SK-N-SH (cell line): ENCODE measurements around the gene CZIB. TPM values are rescaled to one million over a fixed set of nuclear protein-coding genes. Genes with fewer than 3 reads are reported as not detected.

Experiments
- CTCF ChIA-PET: fragments of 300-600, 350-600 bp; formaldehyde crosslinking; extraction: SDS; loops from one replicate; lab custom pipeline; 2021; lab: Yijun Ruan, JAX
- POLR2A ChIA-PET: fragments of 350-600 bp; sonication (Branson Sonifier 250); formaldehyde crosslinking; extraction: SDS; loops from one replicate; lab custom pipeline; 2020; ENCODE audit warnings: antibody characterized with exemption, inconsistent platforms; lab: Yijun Ruan, JAX
- DNase-seq: peaks from one replicate; pipeline ENCODE4 v3.0.0; 2012
- H2AFZ ChIP-seq: fragments of 200-600 bp; sonication (generic); 2 replicates; pipeline ENCODE4 v1.8.1; 2016; ENCODE audit warnings: antibody characterized with exemption, mild to moderate bottlenecking, low read depth
- H3F3A ChIP-seq: fragments of 200-600 bp; sonication (generic); replicated peaks from 2 replicates; pipeline ENCODE3; 2016; ENCODE audit warnings: antibody characterized with exemption, mild to moderate bottlenecking; ENCODE audit not compliant: insufficient read depth
- H3K27ac ChIP-seq, 2 experiments: fragments of 200-500 bp in 1 of 2; fragments of 200-600 bp in 1 of 2; sonication (Bioruptor generic) in 1 of 2; sonication (generic), shearing (Covaris generic) in 1 of 2; 2 replicates each; pipeline versions ENCODE4 v1.5.1 to v1.6.1; 2014 to 2016; ENCODE audit warnings: low read depth in 2 of 2, inconsistent platforms in 1 of 2, low read length in 1 of 2, mild to moderate bottlenecking in 1 of 2, mixed read lengths in 1 of 2
- H3K27me3 ChIP-seq: fragments of 200-600 bp; sonication (generic), shearing (Covaris generic); 2 replicates; pipeline ENCODE4 v1.6.1; 2016; ENCODE audit warnings: mixed run types; ENCODE audit not compliant: insufficient read depth
- H3K36me3 ChIP-seq, 2 experiments: fragments of 200-500 bp in 1 of 2; fragments of 200-600 bp in 1 of 2; sonication (Bioruptor generic) in 1 of 2; sonication (generic) in 1 of 2; replicated peaks in 1 of 2; 2 replicates each; pipeline versions ENCODE3 to v1.5.1; 2014 to 2016; ENCODE audit warnings: low read length in 1 of 2, mild to moderate bottlenecking in 1 of 2; ENCODE audit not compliant: insufficient read depth in 2 of 2, control insufficient read depth in 1 of 2
- H3K4me1 ChIP-seq, 2 experiments: fragments of 200-500 bp in 1 of 2; fragments of 200-600 bp in 1 of 2; sonication (Bioruptor generic) in 1 of 2; sonication (generic), shearing (Covaris generic) in 1 of 2; 2 replicates each; pipeline versions ENCODE4 v1.5.1 to v1.6.1; 2014 to 2016; ENCODE audit warnings: low read depth in 1 of 2, low read length in 1 of 2, mixed run types in 1 of 2; ENCODE audit not compliant: insufficient read depth in 2 of 2, control insufficient read depth in 1 of 2
- H3K4me2 ChIP-seq: fragments of 200-600 bp; sonication (generic), shearing (Covaris generic); 2 replicates; pipeline ENCODE4 v1.6.1; 2017; ENCODE audit warnings: mixed run types
- H3K4me3 ChIP-seq, 2 experiments: fragments of 200-500 bp in 1 of 2; fragments of 200-600 bp in 1 of 2; sonication (Bioruptor generic) in 1 of 2; sonication (generic), shearing (Covaris generic) in 1 of 2; 2 replicates each; pipeline versions ENCODE4 v1.5.1 to v1.8.1; 2014 to 2016; ENCODE audit warnings: low read depth in 2 of 2, inconsistent platforms in 1 of 2, low read length in 1 of 2, mild to moderate bottlenecking in 1 of 2, mixed read lengths in 1 of 2, moderate library complexity in 1 of 2
- H3K79me2 ChIP-seq: fragments of 200-600 bp; sonication (generic); 2 replicates; pipeline ENCODE4 v1.8.1; 2017; ENCODE audit warnings: mild to moderate bottlenecking; ENCODE audit not compliant: insufficient read depth
- H3K9ac ChIP-seq: fragments of 200-600 bp; sonication (generic); 2 replicates; pipeline ENCODE4 v1.6.1; 2017; ENCODE audit warnings: mixed run types
- H3K9me2 ChIP-seq: fragments of 200-600 bp; sonication (generic); 2 replicates; pipeline ENCODE4 v1.6.1; 2017; ENCODE audit warnings: mixed run types
- H3K9me3 ChIP-seq: fragments of 200-600 bp; sonication (generic); 2 replicates; pipeline ENCODE4 v1.6.1; 2017; ENCODE audit warnings: mixed run types, mild to moderate bottlenecking, moderate library complexity
- H4K20me1 ChIP-seq: fragments of 200-600 bp; sonication (generic); 2 replicates; pipeline ENCODE4 v1.6.1; 2017; ENCODE audit warnings: mild to moderate bottlenecking, mixed run types; ENCODE audit not compliant: insufficient read depth
- CHD2 ChIP-seq: fragments of 150-350 bp; IDR thresholded peaks from 2 replicates; pipeline ENCODE4 v1.6.1; 2018; ENCODE audit warnings: low read length; ENCODE audit not compliant: partially characterized antibody
- EP300 ChIP-seq, 2 experiments: IDR thresholded peaks; 2 replicates each; pipeline versions ENCODE4 v1.4.0 to v1.6.1; 2012; ENCODE audit warnings: borderline replicate concordance in 1 of 2, low read depth in 1 of 2, low read length in 1 of 2
- EZH2phosphoT487 ChIP-seq: fragments of 200-600 bp; sonication (generic); IDR thresholded peaks from 2 replicates; pipeline ENCODE4 v1.6.1; 2017; ENCODE audit warnings: low read depth, mixed run types, mild to moderate bottlenecking, antibody characterized with exemption, moderate library complexity, borderline replicate concordance
- FOXM1 ChIP-seq: IDR thresholded peaks from 2 replicates; pipeline ENCODE4 v1.4.0; 2012; ENCODE audit warnings: low read depth, mild to moderate bottlenecking
- GABPA ChIP-seq: IDR thresholded peaks from 2 replicates; pipeline ENCODE4 v1.4.0; 2012; ENCODE audit warnings: low read depth, mild to moderate bottlenecking
- GATA2 ChIP-seq: sonication (generic); formaldehyde crosslinking; IDR thresholded peaks from 2 replicates; pipeline ENCODE4 v1.5.0; 2020; ENCODE audit warnings: mild to moderate bottlenecking, missing genetic modification reagents
- JUND ChIP-seq: IDR thresholded peaks from 2 replicates; pipeline ENCODE4 v1.4.0; 2012
- MXI1 ChIP-seq: IDR thresholded peaks from 2 replicates; pipeline ENCODE4 v1.6.1; 2012; ENCODE audit warnings: mild to moderate bottlenecking, low read depth, low read length, improper control_type of control experiment
- NFIC ChIP-seq: IDR thresholded peaks from 2 replicates; pipeline ENCODE4 v1.4.0; 2012; ENCODE audit warnings: borderline replicate concordance
- RAD21 ChIP-seq: IDR thresholded peaks from 2 replicates; pipeline ENCODE4 v1.6.1; 2012; ENCODE audit warnings: mild to moderate bottlenecking, low read length
- RFX5 ChIP-seq: IDR thresholded peaks from 2 replicates; pipeline ENCODE4 v1.6.1; 2012; ENCODE audit warnings: mild to moderate bottlenecking, improper control_type of control experiment, low read length
- RXRA ChIP-seq: IDR thresholded peaks from 2 replicates; pipeline ENCODE4 v1.4.0; 2012; ENCODE audit warnings: low read depth, mild to moderate bottlenecking, borderline replicate concordance
- SIN3A ChIP-seq: IDR thresholded peaks from 2 replicates; pipeline ENCODE4 v1.6.1; 2012; ENCODE audit warnings: low read depth, mild to moderate bottlenecking, low read length, moderate library complexity, borderline replicate concordance
- SMC3 ChIP-seq: IDR thresholded peaks from 2 replicates; pipeline ENCODE4 v1.6.1; 2012; ENCODE audit warnings: low read depth, low read length, improper control_type of control experiment
- TCF12 ChIP-seq: IDR thresholded peaks from 2 replicates; pipeline ENCODE4 v1.4.0; 2012
- TEAD4 ChIP-seq: IDR thresholded peaks from 2 replicates; pipeline ENCODE4 v1.4.0; 2012; ENCODE audit warnings: mild to moderate bottlenecking, borderline replicate concordance; ENCODE audit not compliant: insufficient read depth
- WGBS: methylation state at CpG from one replicate; pipeline ENCODE4 v1.1.6; 2017; ENCODE audit warnings: low lambda C conversion rate; 5-methylcytosine and 5-hydroxymethylcytosine counted together
- polyA plus RNA-seq, 3 experiments: library from polyadenylated mRNA; depleted of rRNA; stranded (reverse); fragments of >200 nt; gene quantifications; 2 replicates each; pipeline ENCODE4 v1.2.3, GENCODE V29; 2012
- TF ChIP-seq, protein P1 (sequence below): IDR thresholded peaks from 2 replicates; pipeline ENCODE4; 2012
- TF ChIP-seq, protein P2 (sequence below): IDR thresholded peaks from 2 replicates; pipeline ENCODE4 v1.6.1; 2012; ENCODE audit warnings: mild to moderate bottlenecking, low read depth, low read length, moderate library complexity
- TF ChIP-seq, protein P3 (sequence below): fragments of 150-350 bp; IDR thresholded peaks from 2 replicates; pipeline ENCODE4 v1.6.1; 2016; ENCODE audit warnings: mild to moderate bottlenecking, low read depth, low read length
- TF ChIP-seq, protein P4 (sequence below): IDR thresholded peaks from 2 replicates; pipeline ENCODE4 v1.4.0; 2012; ENCODE audit warnings: low read depth

CZIB gene
- polyA plus RNA-seq, 1 of the 3 experiments (the other 2 are of a cell fraction) = 69.0 TPM

DNA sequence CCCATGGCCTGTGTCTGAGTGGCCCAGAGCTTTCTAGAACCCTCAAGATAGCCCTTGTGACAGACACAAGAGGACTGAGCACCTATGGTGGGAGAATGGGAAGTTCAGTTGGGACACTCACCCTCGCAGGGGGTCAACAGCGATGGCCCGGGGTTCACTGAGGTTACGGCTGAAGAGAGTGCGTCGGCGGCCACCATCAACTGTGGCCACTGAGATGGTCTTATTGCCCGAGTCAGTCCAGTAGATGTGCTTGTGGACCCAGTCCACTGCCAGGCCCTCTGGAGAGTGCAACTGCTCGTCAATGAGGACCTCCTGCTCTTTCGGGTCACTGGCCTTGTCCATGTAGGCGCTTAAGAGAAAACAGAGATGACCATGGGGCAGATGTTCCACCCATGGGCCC lies 43.6 kb upstream of the CZIB start:
- H2AFZ ChIP-seq = no peak overlapping the region
- H4K20me1 ChIP-seq = no peaks in the 10 kb centered on the region
- no peaks in the 10 kb centered on the region for H3K9me3 ChIP-seq
- H3K36me3 ChIP-seq = peaks cover 12 to 58% of the 10 kb centered on the region in 2 experiments
- H3K4me2 ChIP-seq = no peak overlapping the region
- no peak for DNase-seq
- H3K9me2 ChIP-seq = no peaks in the 10 kb centered on the region
- H3K27ac ChIP-seq = no peak overlapping the region
- TF ChIP-seq, protein P1, sequence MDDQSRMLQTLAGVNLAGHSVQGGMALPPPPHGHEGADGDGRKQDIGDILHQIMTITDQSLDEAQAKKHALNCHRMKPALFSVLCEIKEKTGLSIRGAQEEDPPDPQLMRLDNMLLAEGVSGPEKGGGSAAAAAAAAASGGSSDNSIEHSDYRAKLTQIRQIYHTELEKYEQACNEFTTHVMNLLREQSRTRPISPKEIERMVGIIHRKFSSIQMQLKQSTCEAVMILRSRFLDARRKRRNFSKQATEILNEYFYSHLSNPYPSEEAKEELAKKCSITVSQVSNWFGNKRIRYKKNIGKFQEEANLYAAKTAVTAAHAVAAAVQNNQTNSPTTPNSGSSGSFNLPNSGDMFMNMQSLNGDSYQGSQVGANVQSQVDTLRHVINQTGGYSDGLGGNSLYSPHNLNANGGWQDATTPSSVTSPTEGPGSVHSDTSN = no peak
- TF ChIP-seq, protein P2, sequence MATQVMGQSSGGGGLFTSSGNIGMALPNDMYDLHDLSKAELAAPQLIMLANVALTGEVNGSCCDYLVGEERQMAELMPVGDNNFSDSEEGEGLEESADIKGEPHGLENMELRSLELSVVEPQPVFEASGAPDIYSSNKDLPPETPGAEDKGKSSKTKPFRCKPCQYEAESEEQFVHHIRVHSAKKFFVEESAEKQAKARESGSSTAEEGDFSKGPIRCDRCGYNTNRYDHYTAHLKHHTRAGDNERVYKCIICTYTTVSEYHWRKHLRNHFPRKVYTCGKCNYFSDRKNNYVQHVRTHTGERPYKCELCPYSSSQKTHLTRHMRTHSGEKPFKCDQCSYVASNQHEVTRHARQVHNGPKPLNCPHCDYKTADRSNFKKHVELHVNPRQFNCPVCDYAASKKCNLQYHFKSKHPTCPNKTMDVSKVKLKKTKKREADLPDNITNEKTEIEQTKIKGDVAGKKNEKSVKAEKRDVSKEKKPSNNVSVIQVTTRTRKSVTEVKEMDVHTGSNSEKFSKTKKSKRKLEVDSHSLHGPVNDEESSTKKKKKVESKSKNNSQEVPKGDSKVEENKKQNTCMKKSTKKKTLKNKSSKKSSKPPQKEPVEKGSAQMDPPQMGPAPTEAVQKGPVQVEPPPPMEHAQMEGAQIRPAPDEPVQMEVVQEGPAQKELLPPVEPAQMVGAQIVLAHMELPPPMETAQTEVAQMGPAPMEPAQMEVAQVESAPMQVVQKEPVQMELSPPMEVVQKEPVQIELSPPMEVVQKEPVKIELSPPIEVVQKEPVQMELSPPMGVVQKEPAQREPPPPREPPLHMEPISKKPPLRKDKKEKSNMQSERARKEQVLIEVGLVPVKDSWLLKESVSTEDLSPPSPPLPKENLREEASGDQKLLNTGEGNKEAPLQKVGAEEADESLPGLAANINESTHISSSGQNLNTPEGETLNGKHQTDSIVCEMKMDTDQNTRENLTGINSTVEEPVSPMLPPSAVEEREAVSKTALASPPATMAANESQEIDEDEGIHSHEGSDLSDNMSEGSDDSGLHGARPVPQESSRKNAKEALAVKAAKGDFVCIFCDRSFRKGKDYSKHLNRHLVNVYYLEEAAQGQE = no peak
- TF ChIP-seq TCF12 (no peak), FOXM1 (no peak), JUND (no peak), SIN3A (no peak), EZH2phosphoT487 (no peak), GABPA (no peak), GATA2 (CRISPR knock-in tag) (no peak), RFX5 (no peak), MXI1 (no peak), NFIC (no peak), RXRA (no peak), TEAD4 (no peak), RAD21 (no peak), CHD2 (no peak), EP300 (IDR thresholded peaks at IDR 0.05; ENCODE audit: borderline replicate concordance in 1 of 2, low read depth in 1 of 2, low read length in 1 of 2) (no peak), SMC3 (no peak)
- TF ChIP-seq, protein P3, sequence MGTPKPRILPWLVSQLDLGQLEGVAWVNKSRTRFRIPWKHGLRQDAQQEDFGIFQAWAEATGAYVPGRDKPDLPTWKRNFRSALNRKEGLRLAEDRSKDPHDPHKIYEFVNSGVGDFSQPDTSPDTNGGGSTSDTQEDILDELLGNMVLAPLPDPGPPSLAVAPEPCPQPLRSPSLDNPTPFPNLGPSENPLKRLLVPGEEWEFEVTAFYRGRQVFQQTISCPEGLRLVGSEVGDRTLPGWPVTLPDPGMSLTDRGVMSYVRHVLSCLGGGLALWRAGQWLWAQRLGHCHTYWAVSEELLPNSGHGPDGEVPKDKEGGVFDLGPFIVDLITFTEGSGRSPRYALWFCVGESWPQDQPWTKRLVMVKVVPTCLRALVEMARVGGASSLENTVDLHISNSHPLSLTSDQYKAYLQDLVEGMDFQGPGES = no peak
- TF ChIP-seq, protein P4, sequence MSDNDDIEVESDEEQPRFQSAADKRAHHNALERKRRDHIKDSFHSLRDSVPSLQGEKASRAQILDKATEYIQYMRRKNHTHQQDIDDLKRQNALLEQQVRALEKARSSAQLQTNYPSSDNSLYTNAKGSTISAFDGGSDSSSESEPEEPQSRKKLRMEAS = no peak
- no peaks in the 10 kb centered on the region for H3K4me1 ChIP-seq
- ChIA-PET CTCF (interaction anchor here (0.7 to 5.0 kb wide), 3 partner anchors 13 to 129 kb away, joined by 3 to 35 read pairs (median 21); no protein-coding TSS in a partner anchor), POLR2A (no interaction called here)
- 87% methylated on average over 6 of the region's 11 CpGs for WGBS
- no peaks in the 10 kb centered on the region for H3K27me3 ChIP-seq
- no peaks in the 10 kb centered on the region for H3F3A ChIP-seq
- H3K4me3 ChIP-seq = no peak overlapping the region
- H3K9ac ChIP-seq = no peak overlapping the region
- H3K79me2 ChIP-seq = no peaks in the 10 kb centered on the region
